HG02885 (cell line): ENCODE data around the gene SEPTIN6.
A peak's percentile ranks its signal among the peaks of the same experiment; 100 is the strongest.

Experiments used
- ATAC-seq: cut with Tn5 transposase; IDR thresholded peaks from one replicate; pipeline ENCODE4 v1.9.1; 2021; ENCODE audit warnings: mild to moderate bottlenecking; ENCODE audit not compliant: unreplicated experiment, poor library complexity

The SEPTIN6 gene

GRCh38 chrX:119659522-119659921 lies 33.4 kb downstream of the SEPTIN6 start:
- no peak for ATAC-seq

DNA sequence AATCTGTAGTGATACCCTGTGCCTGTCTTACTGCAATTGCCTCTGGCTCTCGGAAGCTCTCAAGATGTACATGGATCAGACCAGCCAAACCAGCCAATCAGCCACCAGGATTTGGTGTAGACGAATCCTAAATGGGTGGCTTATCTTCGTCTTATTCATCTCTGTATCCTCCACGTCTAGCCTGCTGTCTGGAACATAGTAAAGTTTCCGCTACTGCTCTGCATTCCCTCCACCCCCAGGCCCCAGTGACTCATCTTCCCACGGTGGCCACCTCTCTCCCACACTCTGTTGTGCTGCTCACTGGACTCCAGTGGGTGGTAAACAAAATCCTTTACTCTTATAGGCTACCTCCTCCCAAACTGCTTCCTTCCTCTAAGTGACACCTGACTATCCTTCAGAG lies 37.8 kb downstream of the SEPTIN6 start:
- ATAC-seq = no peak

DNA sequence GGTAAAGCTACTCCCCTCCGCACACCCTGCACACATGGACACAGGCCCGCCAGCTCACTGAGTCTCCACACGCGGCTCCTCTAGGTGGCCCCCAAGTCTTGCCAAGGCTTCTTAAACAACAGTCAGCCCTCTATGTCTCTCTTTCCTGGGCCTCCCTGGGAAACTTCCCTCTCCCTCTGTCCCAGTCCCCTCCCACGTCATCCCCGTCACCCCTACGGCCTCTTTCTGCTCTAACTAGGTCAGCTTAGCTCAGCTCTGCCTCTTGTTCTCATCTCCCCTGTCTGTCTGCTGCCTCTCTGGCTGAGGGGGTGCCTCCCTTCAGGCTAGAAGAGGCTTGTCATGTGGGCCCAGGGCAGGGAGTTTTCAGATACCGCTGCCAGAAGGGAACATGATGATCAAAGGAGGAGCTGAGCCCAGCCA lies 38.8 kb downstream of the SEPTIN6 start:
- no peak for ATAC-seq

DNA sequence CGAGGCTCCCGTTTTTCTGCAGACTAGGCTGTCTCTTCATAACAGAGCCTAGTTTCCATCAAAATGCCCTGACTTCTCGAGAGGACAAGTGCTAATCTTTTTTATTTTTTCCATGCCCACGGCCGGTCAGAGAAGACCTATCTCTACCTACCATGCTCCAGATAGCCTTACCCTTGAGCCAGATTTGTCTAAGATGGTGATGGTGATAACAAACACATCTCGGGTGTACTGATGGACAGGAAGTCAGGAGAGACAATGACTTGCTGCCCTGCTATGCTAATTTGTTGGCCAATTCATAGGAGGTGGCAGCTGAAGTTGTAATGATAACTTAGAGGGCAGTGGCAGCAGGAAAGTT lies 44.6 kb downstream of the SEPTIN6 start:
- no peak for ATAC-seq

GRCh38 chrX:119647552-119648420 lies 45.2 kb downstream of the SEPTIN6 start:
- ATAC-seq = peak; percentile 97

- no peak for ATAC-seq
Observed at GRCh38 chrX:119647089-119647488, 45.9 kb downstream of the SEPTIN6 start.

GRCh38 chrX:119646515-119646914 lies 46.5 kb downstream of the SEPTIN6 start:
- ATAC-seq = no peak

GRCh38 chrX:119643696-119644095 lies 49.3 kb downstream of the SEPTIN6 start:
- no peak for ATAC-seq
